K562 (cell line): ENCODE data around the gene PARP14. TPM values are rescaled to one million over a fixed set of nuclear protein-coding genes. Genes with fewer than 3 reads are reported as not detected.

ENCODE experiments used
- ATAC-seq: fragments of 200-7000 bp; cut with Tn5 transposase; 3 replicates; pipeline ENCODE4 v1.9.1; 2020; ENCODE audit warnings: moderate library complexity
- BruUV-seq: library from RNA; stranded (reverse); fragments of 400-500 nt; replicated peaks from 2 replicates; lab custom pipeline; 2021; lab: Mats Ljungman, UMichigan
- CTCF ChIA-PET: fragments of 300-600 bp; formaldehyde crosslinking; extraction: SDS; loops from one replicate; lab custom pipeline; 2021; ENCODE audit warnings: low intra/inter-chr PET ratio; lab: Yijun Ruan, JAX
- POLR2A ChIA-PET: fragments of 300-600, 350-650 bp; sonication (Branson Sonifier 250); formaldehyde crosslinking; extraction: SDS; loops from one replicate; lab custom pipeline; 2021; ENCODE audit warnings: antibody characterized with exemption, inconsistent platforms; lab: Yijun Ruan, JAX
- DNase-seq, 4 experiments: peaks; one replicate each; pipeline versions ENCODE4 v3.0.0 to v3.0.0-alpha.2; 2011 to 2018; ENCODE audit warnings: low spot score in 3 of 4, mixed read lengths in 3 of 4; ENCODE audit errors: extremely low read depth in 1 of 4
- FAIRE-seq: peaks from 2 replicates; lab custom pipeline; 2011; peaks lifted over from hg19 to GRCh38; lab: Jason Lieb, UNC
- H2AFZ ChIP-seq: 2 replicates; pipeline ENCODE4 v1.6.0; 2011; ENCODE audit warnings: low read depth, low read length, control low read depth, inconsistent platforms
- H3K27ac ChIP-seq: fragments of 200-600 bp; 3 replicates; pipeline ENCODE4 v1.8.0; 2011; ENCODE audit warnings: low read depth, mild to moderate bottlenecking, control low read depth, inconsistent platforms, low read length, moderate library complexity, mixed read lengths; ENCODE audit errors: extremely low read depth
- H3K27me3 ChIP-seq, 2 experiments: fragments of 300-600 bp in 1 of 2; 2 replicates in 1 of 2; 3 replicates in 1 of 2; pipeline versions ENCODE4 v1.6.0 to v1.8.0; 2011; ENCODE audit warnings: inconsistent platforms in 2 of 2, low read length in 2 of 2, mild to moderate bottlenecking in 1 of 2, mixed read lengths in 1 of 2, moderate library complexity in 1 of 2; ENCODE audit not compliant: control insufficient read depth in 2 of 2, insufficient read depth in 2 of 2
- H3K36me3 ChIP-seq: fragments of 300-600 bp; 3 replicates; pipeline ENCODE4 v1.8.0; 2011; ENCODE audit warnings: mild to moderate bottlenecking, low read length, inconsistent platforms; ENCODE audit not compliant: control insufficient read depth, insufficient read depth
- H3K4me1 ChIP-seq, 2 experiments: fragments of 200-600 bp in 1 of 2; replicated peaks in 1 of 2; 2 replicates in 1 of 2; 3 replicates in 1 of 2; pipeline versions ENCODE4 v1.5.1 to v1.8.0; 2011; ENCODE audit warnings: inconsistent platforms in 2 of 2, low read length in 2 of 2, mild to moderate bottlenecking in 1 of 2, mixed read lengths in 1 of 2, moderate library complexity in 1 of 2; ENCODE audit not compliant: control insufficient read depth in 2 of 2, insufficient read depth in 2 of 2
- H3K4me2 ChIP-seq: 2 replicates; pipeline ENCODE4 v1.6.1; 2011; ENCODE audit warnings: low read length, control low read depth, inconsistent platforms, mixed read lengths; ENCODE audit not compliant: insufficient read depth
- H3K4me3 ChIP-seq: fragments of 200-600 bp; sonication (generic), shearing (Covaris generic); 2 replicates; pipeline ENCODE4 v1.5.1; 2016; ENCODE audit warnings: control low read depth, inconsistent platforms
- H3K79me2 ChIP-seq: fragments of 200-600 bp; 3 replicates; pipeline ENCODE4 v1.8.0; 2011; ENCODE audit warnings: low read length, inconsistent platforms; ENCODE audit not compliant: control insufficient read depth, insufficient read depth
- H3K9ac ChIP-seq, 2 experiments: 2 replicates each; pipeline versions ENCODE4 v1.6.0 to v1.6.1; 2011; ENCODE audit warnings: low read depth in 2 of 2, low read length in 2 of 2, control low read depth in 1 of 2, inconsistent platforms in 1 of 2, mild to moderate bottlenecking in 1 of 2, mixed read lengths in 1 of 2; ENCODE audit not compliant: insufficient read depth in 1 of 2
- H3K9me1 ChIP-seq: one replicate; pipeline ENCODE4 v1.6.0; 2011; ENCODE audit warnings: inconsistent platforms, mild to moderate bottlenecking, low read length, moderate library complexity; ENCODE audit not compliant: control insufficient read depth, insufficient read depth
- H3K9me3 ChIP-seq: replicated peaks from 2 replicates; pipeline ENCODE4 v1.5.1; 2011; ENCODE audit warnings: low read depth, low read length, inconsistent platforms; ENCODE audit not compliant: control insufficient read depth, insufficient read depth
- H4K20me1 ChIP-seq: replicated peaks from 2 replicates; pipeline ENCODE4 v1.6.1; 2011; ENCODE audit warnings: low read length, inconsistent platforms, mixed read lengths; ENCODE audit not compliant: control insufficient read depth, insufficient read depth
- ARID1B ChIP-seq: fragments of 450-650 bp; IDR thresholded peaks from 2 replicates; pipeline ENCODE4 v1.6.1; 2016; ENCODE audit warnings: antibody characterized with exemption, mild to moderate bottlenecking, inconsistent platforms
- CBFA2T2 ChIP-seq: fragments of 450-650 bp; conservative IDR thresholded peaks from 2 replicates; pipeline ENCODE4 v1.6.1; 2017; ENCODE audit warnings: mild to moderate bottlenecking
- DNMT1 ChIP-seq: fragments of 450-650 bp; IDR thresholded peaks from 2 replicates; pipeline ENCODE4 v1.6.1; 2016; ENCODE audit warnings: antibody characterized with exemption, mild to moderate bottlenecking
- FOXJ2 ChIP-seq: fragments of 200-800 bp; sonication (Bioruptor generic); IDR thresholded peaks from 2 replicates; pipeline ENCODE4 v1.6.1; 2016; ENCODE audit warnings: missing genetic modification characterization, missing compliant biosample characterization
- POLR2H ChIP-seq: IDR thresholded peaks from 2 replicates; pipeline ENCODE4 v1.6.1; 2016; ENCODE audit warnings: missing genetic modification characterization, low read depth, mild to moderate bottlenecking, control low read depth, missing compliant biosample characterization, moderate library complexity
- RBM17 ChIP-seq: fragments of 200-400 bp; formaldehyde crosslinking; IDR thresholded peaks from 2 replicates; pipeline ENCODE4 v1.6.1; 2017; ENCODE audit warnings: low read depth, mild to moderate bottlenecking, low read length, borderline replicate concordance
- TAL1 ChIP-seq: fragments of 450-650 bp; IDR thresholded peaks from 2 replicates; pipeline ENCODE4 v1.6.1; 2016; ENCODE audit warnings: mild to moderate bottlenecking
- TCF7L2 ChIP-seq: fragments of 150-350 bp; IDR thresholded peaks from 2 replicates; pipeline ENCODE4 v1.6.1; 2016; ENCODE audit warnings: low read depth, mild to moderate bottlenecking, low read length, moderate library complexity
- ZNF696 ChIP-seq: fragments of 250-450 bp; sonication (Bioruptor Pico); conservative IDR thresholded peaks from 2 replicates; pipeline ENCODE4 v1.4.0; 2020; ENCODE audit warnings: mild to moderate bottlenecking, moderate library complexity
- WGBS: fragments of 100-300 bp; shearing (Covaris generic); methylation state at CpG from one replicate; pipeline ENCODE4 v1.1.6; 2016; ENCODE audit warnings: low coverage, mixed read lengths; ENCODE audit not compliant: insufficient coverage; ENCODE audit errors: missing lambda C conversion rate; 5-methylcytosine and 5-hydroxymethylcytosine counted together
- in situ Hi-C: fragments of 300-500 bp; cut with MboI; formaldehyde crosslinking; loops from 4 replicates; pipeline ENCODE4 v1.15.0; 2018; ENCODE audit warnings: inconsistent platforms, mixed read lengths
- intact Hi-C: fragments of 100-400 bp; cut with micrococcal nuclease; formaldehyde crosslinking; loops from 2 replicates; pipeline ENCODE4 v1.14.2; 2022
- polyA plus RNA-seq, 8 experiments: library from polyadenylated mRNA; depleted of rRNA in 4 of 8; stranded (reverse) in 5 of 8; unstranded in 3 of 8; fragments of >200 nt; fragmentation: Nextera tagmentation in 2 of 8; fragmentation: Illumina TruSeq in 1 of 8; extraction: Ambion mirVana in 2 of 8; extraction: Trizol in 1 of 8; gene quantifications; 2 replicates each; pipeline versions ENCODE4 v1.2.1 to v1.2.3, GENCODE V29; 2011 to 2014; ENCODE audit warnings: inconsistent platforms in 1 of 8, missing spikeins in 1 of 8
- total RNA-seq, 7 experiments: library from RNA; depleted of rRNA in 6 of 7; stranded (reverse); fragments of >200 nt in 6 of 7; fragmentation: Illumina TruSeq in 2 of 7; extraction: Trizol in 2 of 7; gene quantifications; 2 replicates each; pipeline versions ENCODE4 v1.2.1 to v1.2.3, GENCODE V29; 2011 to 2021; ENCODE audit warnings: low replicate concordance in 1 of 7
- TF ChIP-seq, protein P1 (sequence below): fragments of 450-650 bp; IDR thresholded peaks from 2 replicates; pipeline ENCODE4 v1.6.1; 2017; ENCODE audit warnings: antibody characterized with exemption, mild to moderate bottlenecking
- TF ChIP-seq, protein P2 (sequence below): sonication (generic); formaldehyde crosslinking; IDR thresholded peaks from 2 replicates; pipeline ENCODE4 v1.8.1; 2023; ENCODE audit warnings: mild to moderate bottlenecking, missing genetic modification reagents

The PARP14 gene
- total and polyA plus RNA-seq, 9 of the 15 experiments (the other 6 are each of a cell fraction or from before 2014, with no cell fraction given) = 3.1 to 14.4 (median 9.0) TPM

DNA sequence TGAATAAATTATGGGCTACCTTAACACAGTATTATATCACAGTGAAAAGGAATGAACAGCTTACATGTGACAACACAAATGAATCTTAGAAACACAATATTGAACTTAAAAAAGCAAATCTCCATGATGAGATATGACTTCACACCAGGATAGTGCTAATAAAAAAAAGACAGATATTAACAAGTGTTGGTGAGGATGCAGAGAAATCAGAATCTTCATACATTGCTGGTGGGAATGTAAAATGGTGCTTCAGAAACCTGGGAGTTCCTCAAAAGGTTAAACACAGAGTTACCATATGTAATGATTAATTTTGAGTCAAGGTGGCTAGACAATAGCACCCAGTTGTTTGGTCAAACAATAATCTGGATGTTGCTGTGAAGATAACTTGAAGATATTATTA lies 61.6 kb downstream of the PARP14 start:
- FAIRE-seq (no peak), DNase-seq (no peak), ATAC-seq (no peak)
- 0 out of 3 replicates have a peak, but pooled peaks cover 4% of the 10 kb centered on the region for H3K36me3 ChIP-seq
- peaks cover 0 to 7% of the 10 kb centered on the region in 2 experiments; a peak in 2 of 5 replicates for H3K4me1 ChIP-seq
- no peak overlapping the region for H3K9ac ChIP-seq
- no peak for TF ChIP-seq ARID1B
- no peak for TF ChIP-seq FOXJ2 (tag)
- no peak for TF ChIP-seq RBM17
- in situ Hi-C loops (no loop called here), intact Hi-C loops (no loop called here)
- ChIA-PET POLR2A (no interaction called here), CTCF (no interaction called here)
- H3K4me3 ChIP-seq = no peak overlapping the region
- H3K27me3 ChIP-seq = no peaks in the 10 kb centered on the region
- no TSS peak for BruUV-seq
- H4K20me1 ChIP-seq = no peaks in the 10 kb centered on the region
- H2AFZ ChIP-seq = no peak overlapping the region
- no peak overlapping the region for H3K4me2 ChIP-seq
- H3K79me2 ChIP-seq = no peaks in the 10 kb centered on the region
- H3K9me3 ChIP-seq = no peaks in the 10 kb centered on the region
- no peak overlapping the region for H3K27ac ChIP-seq
- H3K9me1 ChIP-seq = no peaks in the 10 kb centered on the region

DNA sequence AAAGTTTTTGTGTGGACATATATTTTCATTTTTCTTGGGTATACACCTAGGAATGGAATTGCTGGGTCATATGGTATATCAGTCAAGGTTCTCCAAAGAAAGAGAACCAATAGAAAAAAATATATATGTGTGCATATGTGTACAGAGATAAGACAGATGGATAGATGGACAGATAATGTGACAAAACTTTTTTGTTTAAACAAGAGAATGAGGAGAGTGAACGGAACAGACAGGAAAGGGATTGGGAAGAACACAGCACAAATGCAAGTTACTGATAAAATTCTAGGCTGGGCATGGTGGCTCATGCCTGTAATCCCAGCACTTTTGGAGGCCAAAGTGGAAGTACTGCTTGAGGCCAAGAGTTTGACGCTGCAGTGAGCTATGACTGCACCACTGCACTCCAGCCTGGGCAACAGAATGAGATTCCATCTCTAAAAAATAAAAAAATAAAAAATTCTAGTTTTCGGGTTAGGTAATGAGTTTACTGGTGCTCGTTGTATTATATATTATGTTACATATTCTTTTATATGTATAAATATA lies 63.0 kb downstream of the PARP14 start:
- Histone ChIP-seq H3K79me2 (no peaks in the 10 kb centered on the region), H3K9me3 (no peaks in the 10 kb centered on the region), H2AFZ (no peak overlapping the region), H4K20me1 (no peaks in the 10 kb centered on the region), H3K4me2 (no peak overlapping the region), H3K4me3 (no peak overlapping the region), H3K4me1 (peaks cover 0 to 7% of the 10 kb centered on the region in 2 experiments; a peak in 2 of 5 replicates), H3K9me1 (no peaks in the 10 kb centered on the region), H3K27ac (no peak overlapping the region), H3K9ac (no peak overlapping the region), H3K27me3 (no peaks in the 10 kb centered on the region), H3K36me3 (0 out of 3 replicates have a peak, but pooled peaks cover 4% of the 10 kb centered on the region)
- peak in 1 of 4 experiments; percentile 32 for DNase-seq
- ATAC-seq = no peak
- in situ Hi-C loops (no loop called here), intact Hi-C loops (no loop called here)
- BruUV-seq = no TSS peak
- ChIA-PET POLR2A (interaction anchor here (0.9 to 1.0 kb wide), 2 partner anchors 11 to 27 kb away, joined by 3 to 4 read pairs; no protein-coding TSS in a partner anchor), CTCF (no interaction called here)
- no peak for FAIRE-seq
- WGBS = 33% methylated on average over 3 of the region's 4 CpGs
- TF ChIP-seq CBFA2T2 (peak; percentile 54), ZNF696 (no peak), POLR2H (no peak), TAL1 (peak; percentile 62), TCF7L2 (no peak), DNMT1 (no peak)
- TF ChIP-seq, protein P1, sequence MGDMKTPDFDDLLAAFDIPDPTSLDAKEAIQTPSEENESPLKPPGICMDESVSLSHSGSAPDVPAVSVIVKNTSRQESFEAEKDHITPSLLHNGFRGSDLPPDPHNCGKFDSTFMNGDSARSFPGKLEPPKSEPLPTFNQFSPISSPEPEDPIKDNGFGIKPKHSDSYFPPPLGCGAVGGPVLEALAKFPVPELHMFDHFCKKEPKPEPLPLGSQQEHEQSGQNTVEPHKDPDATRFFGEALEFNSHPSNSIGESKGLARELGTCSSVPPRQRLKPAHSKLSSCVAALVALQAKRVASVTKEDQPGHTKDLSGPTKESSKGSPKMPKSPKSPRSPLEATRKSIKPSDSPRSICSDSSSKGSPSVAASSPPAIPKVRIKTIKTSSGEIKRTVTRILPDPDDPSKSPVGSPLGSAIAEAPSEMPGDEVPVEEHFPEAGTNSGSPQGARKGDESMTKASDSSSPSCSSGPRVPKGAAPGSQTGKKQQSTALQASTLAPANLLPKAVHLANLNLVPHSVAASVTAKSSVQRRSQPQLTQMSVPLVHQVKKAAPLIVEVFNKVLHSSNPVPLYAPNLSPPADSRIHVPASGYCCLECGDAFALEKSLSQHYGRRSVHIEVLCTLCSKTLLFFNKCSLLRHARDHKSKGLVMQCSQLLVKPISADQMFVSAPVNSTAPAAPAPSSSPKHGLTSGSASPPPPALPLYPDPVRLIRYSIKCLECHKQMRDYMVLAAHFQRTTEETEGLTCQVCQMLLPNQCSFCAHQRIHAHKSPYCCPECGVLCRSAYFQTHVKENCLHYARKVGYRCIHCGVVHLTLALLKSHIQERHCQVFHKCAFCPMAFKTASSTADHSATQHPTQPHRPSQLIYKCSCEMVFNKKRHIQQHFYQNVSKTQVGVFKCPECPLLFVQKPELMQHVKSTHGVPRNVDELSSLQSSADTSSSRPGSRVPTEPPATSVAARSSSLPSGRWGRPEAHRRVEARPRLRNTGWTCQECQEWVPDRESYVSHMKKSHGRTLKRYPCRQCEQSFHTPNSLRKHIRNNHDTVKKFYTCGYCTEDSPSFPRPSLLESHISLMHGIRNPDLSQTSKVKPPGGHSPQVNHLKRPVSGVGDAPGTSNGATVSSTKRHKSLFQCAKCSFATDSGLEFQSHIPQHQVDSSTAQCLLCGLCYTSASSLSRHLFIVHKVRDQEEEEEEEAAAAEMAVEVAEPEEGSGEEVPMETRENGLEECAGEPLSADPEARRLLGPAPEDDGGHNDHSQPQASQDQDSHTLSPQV = no peak
- TF ChIP-seq, protein P2, sequence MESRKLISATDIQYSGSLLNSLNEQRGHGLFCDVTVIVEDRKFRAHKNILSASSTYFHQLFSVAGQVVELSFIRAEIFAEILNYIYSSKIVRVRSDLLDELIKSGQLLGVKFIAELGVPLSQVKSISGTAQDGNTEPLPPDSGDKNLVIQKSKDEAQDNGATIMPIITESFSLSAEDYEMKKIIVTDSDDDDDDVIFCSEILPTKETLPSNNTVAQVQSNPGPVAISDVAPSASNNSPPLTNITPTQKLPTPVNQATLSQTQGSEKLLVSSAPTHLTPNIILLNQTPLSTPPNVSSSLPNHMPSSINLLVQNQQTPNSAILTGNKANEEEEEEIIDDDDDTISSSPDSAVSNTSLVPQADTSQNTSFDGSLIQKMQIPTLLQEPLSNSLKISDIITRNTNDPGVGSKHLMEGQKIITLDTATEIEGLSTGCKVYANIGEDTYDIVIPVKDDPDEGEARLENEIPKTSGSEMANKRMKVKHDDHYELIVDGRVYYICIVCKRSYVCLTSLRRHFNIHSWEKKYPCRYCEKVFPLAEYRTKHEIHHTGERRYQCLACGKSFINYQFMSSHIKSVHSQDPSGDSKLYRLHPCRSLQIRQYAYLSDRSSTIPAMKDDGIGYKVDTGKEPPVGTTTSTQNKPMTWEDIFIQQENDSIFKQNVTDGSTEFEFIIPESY (CRISPR knock-in tag) = no peak
